Jurkat, Clone E6-1 (cell line): ENCODE data around the gene SLMAP.
"Not testable (repeated sequence)": the region's sequence is repeated elsewhere in the genome, so short reads cannot be mapped to it uniquely, and the experiment has no call there.

Source experiments
- DNase-seq: peaks from one replicate; pipeline ENCODE4 v3.0.0-alpha.2; 2011; ENCODE audit warnings: low read depth, low spot score
- H3K4me3 ChIP-seq: 2 replicates; pipeline ENCODE4 v1.5.1; 2011; ENCODE audit warnings: mild to moderate bottlenecking, low read length, control low read depth, moderate library complexity

SLMAP gene

DNA sequence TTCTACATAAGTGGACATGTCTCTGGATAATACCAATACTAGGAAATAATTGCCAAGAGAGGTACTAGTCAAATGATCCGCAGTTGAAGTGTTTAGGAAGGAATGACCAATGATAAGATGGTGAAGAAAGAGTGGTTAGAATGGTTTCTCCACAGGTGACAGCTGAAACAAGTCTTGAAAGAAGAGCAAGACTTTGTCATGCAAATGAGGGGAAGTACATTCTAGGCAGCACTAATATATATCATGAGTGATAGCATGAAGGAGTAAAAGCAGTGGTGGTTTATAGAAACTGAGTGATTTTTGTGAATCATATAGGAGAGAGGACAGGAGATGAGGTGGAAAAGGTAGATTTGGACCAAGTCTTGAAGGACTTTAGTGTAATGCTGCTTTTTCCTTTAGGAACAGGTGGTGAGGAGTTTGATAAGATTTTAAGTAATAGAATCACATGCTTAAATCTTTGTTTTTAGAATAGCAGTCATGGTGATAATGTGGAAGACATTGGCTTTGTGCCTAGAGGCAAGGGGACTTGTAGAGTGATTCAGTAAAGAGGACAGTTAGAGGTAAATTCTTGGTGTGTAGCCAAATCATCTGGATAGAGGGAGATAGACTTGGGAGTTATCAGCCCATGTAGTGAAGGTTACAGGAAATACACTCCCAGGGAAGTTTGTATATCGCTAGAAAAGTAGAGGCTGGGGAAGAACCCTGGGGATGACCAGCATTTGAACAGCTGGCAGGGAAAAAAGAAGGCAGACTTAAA is 31.9 kb downstream of the SLMAP start:
- no peak for DNase-seq
- no peak overlapping the region for H3K4me3 ChIP-seq

DNA sequence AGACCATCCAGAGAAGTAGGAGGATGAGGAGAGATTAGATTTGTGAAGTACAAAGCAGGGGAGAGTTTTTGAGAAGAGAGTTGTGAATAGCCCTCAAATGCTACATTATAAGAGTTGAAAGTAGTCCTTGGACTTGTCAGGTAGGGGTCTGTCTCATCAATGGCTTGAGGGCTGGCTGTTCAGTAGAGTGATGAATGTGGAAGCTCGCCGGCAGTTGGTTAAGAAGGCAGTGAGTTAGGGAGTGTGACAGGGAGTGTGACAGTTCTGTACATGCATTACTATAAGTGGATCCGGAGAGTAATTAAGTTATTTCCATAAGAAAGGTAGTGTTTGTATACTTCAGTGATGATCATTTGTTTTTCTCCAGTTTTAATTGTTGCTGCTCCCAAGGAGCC is 32.5 kb downstream of the SLMAP start:
- no peak for DNase-seq
- H3K4me3 ChIP-seq = no peak overlapping the region

DNA sequence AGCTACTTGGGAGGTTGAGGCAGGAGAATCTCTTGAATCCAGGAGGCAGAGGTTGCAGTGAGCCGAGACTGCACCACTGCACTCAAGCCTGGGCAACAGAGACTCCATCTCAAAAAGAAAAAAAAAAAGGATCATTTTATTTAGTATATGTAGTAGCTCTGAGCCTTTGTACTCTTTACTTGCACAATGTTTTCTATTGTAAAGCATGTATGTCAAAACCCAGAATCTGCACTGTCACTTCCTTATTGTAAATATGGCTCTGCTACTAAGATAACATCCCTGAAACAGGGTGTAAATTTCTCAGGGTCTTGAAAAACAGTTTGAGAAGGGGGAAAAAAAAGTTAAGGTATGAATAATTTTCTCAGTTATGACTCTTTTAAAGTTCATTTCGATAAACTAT is 35.1 kb downstream of the SLMAP start:
- no peak overlapping the region for H3K4me3 ChIP-seq
- no peak for DNase-seq

GRCh38 chr3:57792198-57792597 is 36.1 kb downstream of the SLMAP start:
- no peak for DNase-seq
- no peak overlapping the region for H3K4me3 ChIP-seq

DNA sequence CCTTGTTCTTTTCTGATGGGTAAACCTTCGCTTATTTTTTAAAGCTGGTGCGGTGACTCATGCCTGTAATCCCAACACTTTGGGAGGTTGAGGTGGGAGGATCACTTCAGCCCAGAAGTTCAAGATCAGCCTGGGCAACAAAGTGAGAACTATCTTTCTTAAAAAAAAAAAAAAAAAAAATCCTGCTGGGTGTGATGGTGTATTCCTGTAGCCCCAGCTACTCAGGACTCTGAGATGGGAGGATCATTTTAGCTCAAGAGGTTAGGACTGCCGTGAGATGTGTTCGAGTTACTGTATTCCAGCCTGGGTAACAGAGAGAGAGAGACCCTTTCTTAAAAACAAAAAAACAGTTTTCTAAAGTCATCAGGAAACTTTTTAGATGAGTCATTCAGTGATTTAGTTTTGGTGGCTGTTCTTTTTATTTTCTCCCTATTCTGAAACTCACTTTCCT is 37.7 kb downstream of the SLMAP start:
- H3K4me3 ChIP-seq = no peak overlapping the region
- no peak for DNase-seq

DNA sequence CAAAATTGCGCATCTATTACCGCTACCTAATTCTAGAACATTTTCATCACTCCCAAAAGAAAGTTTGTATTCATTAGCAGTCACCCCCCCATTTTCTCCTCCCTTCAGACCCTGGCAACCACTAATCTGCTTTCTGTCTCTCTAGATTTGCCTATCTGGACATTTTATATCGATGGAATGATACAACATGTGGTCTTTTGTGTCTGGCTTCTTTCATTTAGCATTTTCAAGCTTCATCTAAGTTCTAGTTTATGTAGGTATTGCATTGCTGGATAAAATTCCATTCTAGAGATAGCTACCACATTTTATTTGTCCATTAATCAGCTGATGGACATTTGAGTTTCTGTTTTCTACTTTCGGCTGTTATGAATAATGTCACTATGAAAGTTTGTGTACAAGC is 38.4 kb downstream of the SLMAP start:
- no peak for DNase-seq
- no peak overlapping the region for H3K4me3 ChIP-seq

GRCh38 chr3:57794951-57795350 is 38.8 kb downstream of the SLMAP start:
- H3K4me3 ChIP-seq = no peak overlapping the region
- no peak for DNase-seq

DNA sequence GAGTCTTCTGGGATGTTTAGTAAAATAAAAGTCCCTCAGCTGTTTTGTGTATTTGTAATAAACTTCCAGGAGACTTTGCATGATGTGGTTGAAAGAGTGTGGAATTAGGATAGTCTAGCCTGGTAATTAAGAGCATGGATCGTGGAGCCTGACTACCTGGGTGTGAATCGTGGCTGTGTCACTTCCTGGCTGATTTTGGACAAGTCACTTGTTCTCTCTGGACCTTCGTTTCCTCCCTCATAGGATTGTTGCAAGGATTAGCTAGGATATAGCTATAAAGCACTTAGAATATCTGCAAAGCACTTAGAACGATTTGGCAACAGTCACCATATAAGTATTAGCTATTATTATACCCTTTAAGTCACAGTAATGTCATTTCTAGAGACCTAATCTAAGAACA is 40.2 kb downstream of the SLMAP start:
- DNase-seq = no peak
- H3K4me3 ChIP-seq = no peak overlapping the region

DNA sequence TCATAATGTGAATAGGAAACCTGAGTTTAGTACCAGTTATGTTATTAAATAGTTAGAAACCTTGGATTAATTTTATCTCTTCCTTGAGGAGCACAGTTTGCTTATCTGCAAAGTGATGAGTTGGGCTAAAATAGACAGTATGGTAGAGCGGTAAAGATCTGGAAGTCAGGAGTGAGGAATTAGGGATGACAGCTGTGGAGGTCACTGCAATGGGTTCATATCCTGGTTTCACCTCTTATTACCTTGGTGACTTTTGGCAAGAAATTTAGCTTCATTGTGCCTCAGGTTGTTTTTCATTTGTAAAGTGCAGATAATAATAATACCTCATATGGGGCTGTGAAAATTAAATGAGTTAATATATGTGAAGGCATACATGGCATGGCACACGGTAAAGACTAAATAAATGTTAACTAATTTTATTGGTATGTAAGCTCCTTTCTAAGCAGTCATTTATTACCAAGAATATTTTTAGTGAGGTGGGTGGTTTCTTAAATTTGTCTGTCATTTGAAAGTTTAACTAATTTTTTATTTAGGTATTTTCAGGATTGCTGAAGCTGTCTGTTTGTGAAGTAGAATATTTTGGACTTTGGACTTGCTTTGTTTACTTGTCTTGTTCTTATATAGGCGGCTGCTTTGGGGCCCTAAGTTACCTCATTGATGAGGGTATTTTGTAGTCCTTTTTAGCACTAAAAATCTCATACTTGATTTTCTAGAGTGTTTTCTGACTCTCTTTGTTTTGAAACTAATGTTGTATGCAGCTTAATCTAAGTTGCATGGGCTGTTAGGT is 41.8 kb downstream of the SLMAP start:
- H3K4me3 ChIP-seq = no peak overlapping the region
- DNase-seq = no peak

- no peak overlapping the region for H3K4me3 ChIP-seq
- DNase-seq = no peak
Observed at GRCh38 chr3:57803647-57804081, 47.6 kb downstream of the SLMAP start.

DNA sequence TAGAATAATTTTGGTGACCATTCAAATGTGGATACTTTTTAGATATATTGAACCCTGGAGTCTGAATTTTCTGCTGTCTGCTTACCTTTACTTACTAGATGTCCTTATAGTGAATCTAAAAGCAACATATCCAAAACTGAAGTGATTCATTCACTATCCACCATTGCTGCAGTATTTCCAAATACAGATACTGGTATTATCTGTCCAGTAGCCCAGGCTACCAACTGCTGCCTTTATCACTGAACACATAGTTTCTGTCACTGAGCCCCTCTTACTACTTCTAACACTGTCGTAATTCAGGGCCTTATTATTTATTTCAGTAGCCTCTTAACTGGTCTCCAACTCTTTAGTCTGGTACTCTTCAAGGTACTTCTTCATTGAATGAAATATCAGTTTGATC is 49.2 kb downstream of the SLMAP start:
- no peak overlapping the region for H3K4me3 ChIP-seq
- DNase-seq = no peak

GRCh38 chr3:57805674-57806073 is 49.6 kb downstream of the SLMAP start:
- no peak overlapping the region for H3K4me3 ChIP-seq
- no peak for DNase-seq

DNA sequence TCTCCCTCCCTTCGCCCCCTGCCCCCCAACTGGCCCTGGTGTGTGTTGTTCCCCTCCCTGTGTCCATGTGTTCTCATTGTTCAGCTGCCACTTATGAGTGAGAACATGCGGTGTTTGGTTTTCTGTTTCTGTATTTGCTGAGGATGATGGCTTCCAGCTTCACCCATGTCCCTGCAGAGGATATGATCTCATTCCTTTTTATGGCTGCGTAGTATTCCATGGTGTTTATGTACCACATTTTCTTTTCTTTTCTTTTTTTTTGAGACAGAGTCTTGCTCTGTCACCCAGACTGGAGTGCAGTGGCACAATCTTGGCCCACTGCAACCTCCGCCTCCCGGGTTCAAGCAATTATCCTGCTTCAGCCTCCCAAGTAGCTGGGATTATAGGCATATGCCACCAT is 50.1 kb downstream of the SLMAP start:
- H3K4me3 ChIP-seq, DNase-seq: not testable (repeated sequence)

- no peak for DNase-seq
- H3K4me3 ChIP-seq = no peak overlapping the region
Observed at GRCh38 chr3:57808961-57809608, 53.0 kb downstream of the SLMAP start.

DNA sequence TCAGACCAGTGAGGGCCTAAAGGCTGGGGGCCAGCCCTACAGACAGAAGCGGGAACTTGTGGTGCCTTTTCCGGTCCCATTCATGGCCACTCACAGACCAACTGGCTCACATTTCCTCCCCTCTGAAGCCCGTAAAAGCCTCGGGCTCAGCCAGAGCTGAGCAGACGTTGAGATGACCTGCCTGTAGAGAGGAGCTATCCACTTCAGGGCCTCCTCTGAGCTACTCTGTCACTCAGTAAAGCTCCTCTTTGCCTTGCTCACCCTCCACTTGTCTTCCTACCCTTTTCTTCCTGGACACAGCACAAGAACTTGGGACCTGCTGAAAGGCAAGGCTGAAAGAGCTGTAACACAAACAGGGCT is 53.5 kb downstream of the SLMAP start:
- H3K4me3 ChIP-seq = no peak overlapping the region
- no peak for DNase-seq

DNA sequence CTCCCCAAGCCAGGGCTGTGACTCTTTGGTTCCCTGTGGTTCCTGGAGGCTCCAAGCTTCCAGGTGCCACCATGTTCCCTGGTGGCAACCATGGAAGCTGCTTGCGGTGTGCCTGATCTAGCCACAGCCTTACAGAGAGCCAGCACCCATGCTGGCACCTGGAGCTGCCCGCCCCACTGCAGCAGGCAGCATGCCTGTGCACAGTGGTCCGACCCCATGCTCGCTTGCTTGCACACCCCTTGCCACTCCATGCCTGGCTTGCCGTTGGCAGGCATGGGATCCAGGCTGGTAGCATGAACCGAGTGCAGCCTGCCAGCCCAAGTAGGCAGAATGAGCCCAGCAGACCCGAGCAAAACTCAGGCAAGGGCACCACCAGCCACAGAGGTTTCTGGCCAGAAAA is 53.9 kb downstream of the SLMAP start:
- no peak overlapping the region for H3K4me3 ChIP-seq
- DNase-seq = no peak

- DNase-seq = no peak
- H3K4me3 ChIP-seq = no peak overlapping the region
Observed at GRCh38 chr3:57810471-57811137, 54.5 kb downstream of the SLMAP start.

DNA sequence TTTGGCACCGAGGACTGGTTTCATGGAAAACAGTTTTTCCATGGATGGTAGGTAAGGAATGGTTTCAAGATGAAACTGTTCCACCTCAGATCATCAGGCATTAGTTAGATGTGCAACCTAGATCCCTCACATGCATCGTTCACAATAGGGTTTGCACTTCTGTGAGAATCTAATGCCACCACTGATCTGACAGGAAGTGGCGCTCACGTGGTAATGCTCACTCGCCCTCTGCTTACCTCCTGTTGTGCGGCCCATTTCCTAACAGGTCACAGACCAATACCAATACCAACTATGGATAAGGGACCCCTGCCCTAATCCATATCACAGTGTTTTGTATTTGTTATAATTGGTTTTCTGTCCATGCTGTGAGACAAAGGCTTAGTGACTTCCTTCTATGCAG is 58.9 kb downstream of the SLMAP start:
- peak; percentile 54 for DNase-seq
- H3K4me3 ChIP-seq = peak overlapping the region; percentile 17; the same call in 1 of the 2 replicates

- no peak overlapping the region for H3K4me3 ChIP-seq
- no peak for DNase-seq
Observed at GRCh38 chr3:57816471-57817095, 60.5 kb downstream of the SLMAP start.
